B cell (primary cell): ENCODE results near the gene SFXN3. TPM values are rescaled to one million over a fixed set of nuclear protein-coding genes. Genes with fewer than 3 reads are reported as not detected.

Experiments used
- ATAC-seq: fragments of 200-7000 bp; cut with Tn5 transposase; one replicate; pipeline ENCODE4 v1.10.0; 2021; ENCODE audit warnings: low read depth, mild to moderate bottlenecking, moderate number of reproducible peaks, moderate library complexity
- CTCF ChIA-PET: fragments of 350-600 bp; sonication (Branson Sonifier 250); formaldehyde crosslinking; loops from one replicate; lab custom pipeline; 2021; ENCODE audit warnings: antibody characterized with exemption, inconsistent platforms; lab: Charles Lee
- POLR2A ChIA-PET: fragments of 350-600 bp; sonication (Branson Sonifier 250); formaldehyde crosslinking; loops from one replicate; lab custom pipeline; 2021; ENCODE audit warnings: antibody characterized with exemption; lab: Charles Lee
- DNase-seq: peaks from one replicate; pipeline ENCODE4 v3.0.0; 2013
- H2AFZ ChIP-seq: 2 replicates; pipeline ENCODE4 v1.6.1; 2012; ENCODE audit warnings: mild to moderate bottlenecking, low read depth, low read length; ENCODE audit not compliant: insufficient read depth, poor library complexity, severe bottlenecking
- H3K27ac ChIP-seq, 2 donors: 1 replicate in 1 of 2; 2 replicates in 1 of 2; pipeline ENCODE4 v1.5.1; 2012 to 2013; ENCODE audit warnings: low read length in 2 of 2, mild to moderate bottlenecking in 2 of 2, moderate library complexity in 1 of 2
- H3K27me3 ChIP-seq, 4 experiments: fragments of 200-600 bp in 1 of 4; sonication (generic) in 1 of 4; replicated peaks in 1 of 4; 1 replicate in 2 of 4; 2 replicates in 2 of 4; pipeline versions ENCODE4 v1.6.1 to v1.7.0; 2013 to 2016; ENCODE audit warnings: low read length in 3 of 4, mild to moderate bottlenecking in 2 of 4, mixed read lengths in 1 of 4, moderate library complexity in 1 of 4; ENCODE audit not compliant: insufficient read depth in 4 of 4, control insufficient read depth in 3 of 4; ENCODE audit errors: control extremely low read depth in 1 of 4
- H3K36me3 ChIP-seq, 2 experiments: replicated peaks in 1 of 2; 1 replicate in 1 of 2; 2 replicates in 1 of 2; pipeline versions ENCODE4 v1.6.1 to v1.7.1; 2013; ENCODE audit warnings: low read length in 1 of 2; ENCODE audit not compliant: insufficient read depth in 2 of 2, control insufficient read depth in 1 of 2; ENCODE audit errors: control extremely low read depth in 1 of 2, extremely low read depth in 1 of 2
- H3K4me1 ChIP-seq, 2 donors: fragments of 200-600 bp in 1 of 2; sonication (generic) in 1 of 2; 1 replicate in 1 of 2; 2 replicates in 1 of 2; pipeline versions ENCODE4 v1.5.1 to v1.6.1; 2013 to 2017; ENCODE audit warnings: low read length in 2 of 2; ENCODE audit not compliant: control insufficient read depth in 2 of 2, insufficient read depth in 2 of 2
- H3K4me2 ChIP-seq: replicated peaks from 2 replicates; pipeline ENCODE3; 2012; ENCODE audit warnings: mild to moderate bottlenecking, low read depth, low read length; ENCODE audit not compliant: poor library complexity, severe bottlenecking
- H3K4me3 ChIP-seq, 5 experiments: fragments of 200-600 bp in 1 of 5; sonication (generic) in 1 of 5; 1 replicate in 3 of 5; 2 replicates in 2 of 5; pipeline versions ENCODE4 v1.5.1 to v1.7.0; 2011 to 2016; ENCODE audit warnings: low read length in 4 of 5, mild to moderate bottlenecking in 4 of 5, low read depth in 2 of 5, control low read depth in 1 of 5, moderate library complexity in 1 of 5; ENCODE audit not compliant: insufficient read depth in 1 of 5; ENCODE audit errors: control extremely low read depth in 1 of 5, extremely low read depth in 1 of 5
- H3K79me2 ChIP-seq: fragments of 200-600 bp; sonication (generic); one replicate; pipeline ENCODE4 v1.6.0; 2016; ENCODE audit warnings: low read length; ENCODE audit not compliant: control insufficient read depth, insufficient read depth
- H3K9ac ChIP-seq: fragments of 200-600 bp; sonication (generic); 2 replicates; pipeline ENCODE4 v1.6.1; 2017; ENCODE audit warnings: mild to moderate bottlenecking, low read length, moderate library complexity
- H3K9me3 ChIP-seq, 3 donors: one replicate each; pipeline versions ENCODE4 v1.6.1 to v1.7.1; 2013; ENCODE audit warnings: low read length in 2 of 3; ENCODE audit not compliant: control insufficient read depth in 2 of 3, insufficient read depth in 1 of 3; ENCODE audit errors: control extremely low read depth in 1 of 3
- H4K20me1 ChIP-seq: 2 replicates; pipeline ENCODE4 v1.6.0; 2012; ENCODE audit warnings: mild to moderate bottlenecking, low read length; ENCODE audit not compliant: insufficient read depth, control insufficient read depth, poor library complexity, severe bottlenecking
- H3K27ac Mint-ChIP-seq: one replicate; pipeline ENCODE4 v1.8.0; 2021; ENCODE audit warnings: mixed read lengths
- H3K27me3 Mint-ChIP-seq: one replicate; pipeline ENCODE4 v1.8.0; 2021; ENCODE audit warnings: mixed read lengths
- H3K4me1 Mint-ChIP-seq: one replicate; pipeline ENCODE4 v1.8.0; 2021; ENCODE audit warnings: mixed read lengths
- H3K4me3 Mint-ChIP-seq: one replicate; pipeline ENCODE4 v1.8.0; 2021; ENCODE audit warnings: mixed read lengths
- H3K9me3 Mint-ChIP-seq: one replicate; pipeline ENCODE4 v1.8.0; 2022; ENCODE audit warnings: mixed read lengths; ENCODE audit not compliant: insufficient read depth
- CTCF ChIP-seq: fragments of 200-600 bp; IDR thresholded peaks from one replicate; pipeline ENCODE4 v1.8.0; 2022; ENCODE audit warnings: antibody characterized with exemption, mild to moderate bottlenecking
- EZH2 ChIP-seq: IDR thresholded peaks from 2 replicates; pipeline ENCODE4 v1.6.1; 2012; ENCODE audit warnings: borderline replicate concordance, low read depth, mild to moderate bottlenecking, moderate library complexity, low read length; ENCODE audit not compliant: insufficient read depth, poor library complexity, severe bottlenecking
- WGBS: methylation state at CpG from one replicate; pipeline ENCODE4 v1.1.5; 2013; ENCODE audit warnings: missing lambda C conversion rate; ENCODE audit not compliant: insufficient coverage; 5-methylcytosine and 5-hydroxymethylcytosine counted together
- intact Hi-C: fragments of 100-400 bp; cut with micrococcal nuclease; formaldehyde crosslinking; loops from one replicate; pipeline ENCODE4 v1.10.0; 2022
- polyA plus RNA-seq: library from polyadenylated mRNA; depleted of rRNA; stranded (reverse); fragments of >200 nt; gene quantifications from 2 replicates; pipeline ENCODE4 v1.2.3, GENCODE V29; 2012
- total RNA-seq, 2 donors: library from RNA; stranded (reverse); fragments of 120-200 nt in 1 of 2; gene quantifications; 1 replicate in 1 of 2; 2 replicates in 1 of 2; pipeline versions ENCODE4 v1.2.3 to v1.2.4, GENCODE V29; 2013 to 2022

SFXN3 gene
- total and polyA plus RNA-seq, 2 donors (not counting 1 experiment from before 2014, with no cell fraction given): 44.2 to 51.7 TPM

GRCh38 chr10:101011517-101012423 is 19.3 kb upstream of the SFXN3 start:
- H3K4me1 Mint-ChIP-seq: peaks cover 16% of the 10 kb centered on the region
- TF ChIP-seq CTCF: no peak
- TF ChIP-seq EZH2: no peak
- Histone ChIP-seq H3K4me2 (no peak overlapping the region), H2AFZ (no peak overlapping the region), H3K27ac (no peak overlapping the region), H3K79me2 (no peaks in the 10 kb centered on the region), H3K27me3 (peaks cover 0 to 24% (median 10%) of the 10 kb centered on the region in 4 experiments), H4K20me1 (no peaks in the 10 kb centered on the region), H3K36me3 (no peaks in the 10 kb centered on the region), H3K4me1 (peaks cover 8 to 13% of the 10 kb centered on the region in 2 donors), H3K9ac (no peak overlapping the region), H3K9me3 (no peaks in the 10 kb centered on the region), H3K4me3 (no peak overlapping the region)
- no peak for DNase-seq
- no peak overlapping the region for H3K27ac Mint-ChIP-seq
- ATAC-seq: no peak
- CTCF ChIA-PET: interaction anchor here (0.9 to 2.1 kb wide), 7 partner anchors 7 to 341 kb away, joined by 3 to 16 read pairs (median 4); partner anchors contain the start of gene LZTS2
- WGBS: 93% methylated on average over 17 of the region's 22 CpGs
- no peak overlapping the region for H3K4me3 Mint-ChIP-seq
- H3K9me3 Mint-ChIP-seq: no peaks in the 10 kb centered on the region
- intact Hi-C loops: loop anchor here (2.0 to 5.0 kb wide), 2 partner anchors 19 to 339 kb away; partner anchors contain the start of genes PDZD7 and SFXN3
- peaks cover 20% of the 10 kb centered on the region for H3K27me3 Mint-ChIP-seq
- POLR2A ChIA-PET: interaction anchor here (0.6 kb wide), 1 partner anchor 42 kb away, joined by 3 read pairs; the partner anchor contains the start of gene SEMA4G
